H1 (cell line): ENCODE data around the gene FAM25A.
"Not testable (repeated sequence)": the region's sequence is repeated elsewhere in the genome, so short reads cannot be mapped to it uniquely, and the experiment has no call there.

Source experiments
- BRCA1 ChIP-seq: IDR thresholded peaks from 2 replicates; pipeline ENCODE4 v1.6.1; 2012; ENCODE audit warnings: low read depth, low read length, improper control_type of control experiment
- EP300 ChIP-seq, 2 experiments: IDR thresholded peaks; 1 replicate in 1 of 2; 2 replicates in 1 of 2; pipeline ENCODE4 v1.6.1; 2011 to 2012; ENCODE audit warnings: low read depth in 2 of 2, low read length in 2 of 2, mild to moderate bottlenecking in 2 of 2, borderline replicate concordance in 1 of 2, inconsistent platforms in 1 of 2, moderate library complexity in 1 of 2
- GTF2F1 ChIP-seq: IDR thresholded peaks from 2 replicates; pipeline ENCODE4 v1.6.1; 2012; ENCODE audit warnings: low read depth, low read length, improper control_type of control experiment, borderline replicate concordance
- POLR2A ChIP-seq, 2 experiments: IDR thresholded peaks; 1 replicate in 1 of 2; 2 replicates in 1 of 2; pipeline ENCODE4 v1.6.1; 2011; ENCODE audit warnings: low read depth in 2 of 2, low read length in 2 of 2, mild to moderate bottlenecking in 2 of 2; ENCODE audit errors: control extremely low read depth in 1 of 2
- POLR2AphosphoS5 ChIP-seq: IDR thresholded peaks from 2 replicates; pipeline ENCODE4 v1.6.1; 2011; ENCODE audit warnings: low read depth, low read length

DNA sequence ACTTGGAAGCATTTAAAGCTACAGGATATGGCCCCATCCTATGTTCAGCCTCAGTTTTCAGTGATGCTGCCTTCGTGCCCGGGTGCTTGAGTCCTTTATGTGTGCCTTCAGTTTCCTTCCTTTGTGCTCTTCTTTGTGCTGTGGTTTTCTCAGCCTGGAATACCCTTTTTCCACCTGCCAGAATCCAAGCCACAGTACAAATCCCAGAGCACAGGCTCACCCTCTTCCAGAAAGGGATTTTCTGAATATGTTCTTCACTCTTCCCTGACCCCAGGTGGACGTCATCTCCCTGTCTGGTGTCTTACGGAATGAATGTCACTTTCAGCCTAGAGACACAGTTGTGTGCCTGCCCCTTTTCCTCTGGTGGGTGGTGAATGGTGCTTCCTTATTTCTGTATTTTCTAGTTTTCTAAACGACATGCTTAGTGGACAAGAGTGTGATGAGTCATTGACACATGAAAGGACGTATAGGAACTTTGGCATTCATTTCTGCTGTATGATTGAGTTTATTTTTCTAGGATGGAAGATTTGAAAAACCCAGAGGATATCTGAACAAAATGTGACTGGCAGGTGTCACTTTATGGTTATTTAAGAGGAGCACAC is 20.2 kb upstream of the FAM25A start:
- TF ChIP-seq BRCA1; POLR2A (IDR thresholded peaks at IDR 0.05; ENCODE audit: control extremely low read depth in 1 of 2, low read depth in 2 of 2, low read length in 2 of 2); EP300 (IDR thresholded peaks at IDR 0.05; ENCODE audit: borderline replicate concordance in 1 of 2, low read depth in 2 of 2, low read length in 2 of 2); POLR2AphosphoS5; GTF2F1: not testable (repeated sequence)
